ENCODE measurements around the gene ZP3.
"Not testable (repeated sequence)": the region's sequence is repeated elsewhere in the genome, so short reads cannot be mapped to it uniquely, and the experiment has no call there.

The ZP3 gene

GRCh38 chr7:76443846-76444245, 19.1 kb downstream of the ZP3 start:
- not testable (repeated sequence) for DNase-seq

- not testable (repeated sequence) for DNase-seq
Observed at GRCh38 chr7:76445577-76446008, 20.8 kb downstream of the ZP3 start.

GRCh38 chr7:76457017-76457416, 32.3 kb downstream of the ZP3 start:
- not testable (repeated sequence) for DNase-seq

DNA sequence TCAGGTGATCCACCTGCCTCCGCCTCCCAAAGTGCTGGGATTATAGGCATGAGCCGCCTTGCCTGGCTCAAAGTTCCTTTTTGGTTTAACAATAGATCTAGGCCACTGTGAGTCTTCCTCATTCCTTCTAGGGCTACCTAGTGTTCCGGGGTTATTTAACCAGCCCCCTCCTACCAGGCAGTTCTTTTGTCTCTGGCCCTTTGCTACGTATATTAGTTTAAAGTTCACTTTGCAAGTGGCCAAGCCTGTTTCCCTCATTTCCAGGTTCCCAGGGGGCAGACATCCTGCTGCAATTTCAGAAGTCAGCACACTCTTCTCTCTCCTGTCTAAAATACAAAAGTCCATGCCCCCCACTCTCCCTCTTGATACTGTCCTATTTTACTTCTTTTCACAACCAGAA, 33.8 kb downstream of the ZP3 start:
- DNase-seq: not testable (repeated sequence)

DNA sequence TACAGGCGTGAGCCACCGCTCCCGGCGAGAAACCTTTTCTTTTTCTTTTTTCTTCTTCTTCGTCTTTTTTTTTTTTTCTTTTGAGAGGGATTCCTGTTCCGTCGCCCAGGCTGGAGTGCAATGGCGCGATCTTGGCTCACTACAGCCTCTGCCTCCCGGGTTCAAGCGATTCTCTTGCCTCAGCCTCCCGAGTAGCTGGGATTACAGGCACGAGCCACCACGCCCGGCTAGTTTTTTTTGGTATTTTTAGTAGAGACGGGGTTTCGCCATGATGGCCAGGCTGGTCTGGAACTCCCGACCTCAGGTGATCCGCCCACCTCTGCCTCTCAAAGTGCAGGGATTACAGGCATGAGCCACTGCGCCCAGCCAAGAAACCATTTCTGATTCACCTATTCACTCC, 36.0 kb downstream of the ZP3 start:
- not testable (repeated sequence) for DNase-seq

- not testable (repeated sequence) for DNase-seq
Observed at GRCh38 chr7:76461464-76462101, 36.8 kb downstream of the ZP3 start, which contains the start of gene DTX2. DTX2 (plus strand) TSS chr7:76461709; CDS start chr7:76480510, 18,801 bp downstream.

GRCh38 chr7:76462271-76462882, 37.6 kb downstream of the ZP3 start:
- not testable (repeated sequence) for DNase-seq

DNA sequence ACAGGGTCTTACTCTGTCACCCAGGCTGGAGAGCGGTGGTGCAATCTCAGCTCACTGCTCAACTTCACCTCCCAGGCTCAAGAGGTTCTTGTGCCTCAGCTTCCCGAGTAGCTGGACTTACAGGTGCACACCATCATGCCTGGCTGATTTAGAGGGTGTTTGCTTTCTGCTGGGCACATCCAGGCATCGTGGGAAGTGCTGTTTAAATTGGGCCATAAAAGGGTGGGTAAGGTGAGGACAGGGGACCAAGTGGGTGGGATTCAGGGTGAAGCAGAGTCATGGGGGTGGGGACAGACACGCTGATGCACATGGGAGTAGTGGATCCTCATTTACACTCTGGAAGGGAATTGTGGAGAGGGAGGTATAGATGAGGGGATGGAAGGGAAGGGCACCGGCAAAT, 40.2 kb downstream of the ZP3 start:
- DNase-seq: not testable (repeated sequence)

DNA sequence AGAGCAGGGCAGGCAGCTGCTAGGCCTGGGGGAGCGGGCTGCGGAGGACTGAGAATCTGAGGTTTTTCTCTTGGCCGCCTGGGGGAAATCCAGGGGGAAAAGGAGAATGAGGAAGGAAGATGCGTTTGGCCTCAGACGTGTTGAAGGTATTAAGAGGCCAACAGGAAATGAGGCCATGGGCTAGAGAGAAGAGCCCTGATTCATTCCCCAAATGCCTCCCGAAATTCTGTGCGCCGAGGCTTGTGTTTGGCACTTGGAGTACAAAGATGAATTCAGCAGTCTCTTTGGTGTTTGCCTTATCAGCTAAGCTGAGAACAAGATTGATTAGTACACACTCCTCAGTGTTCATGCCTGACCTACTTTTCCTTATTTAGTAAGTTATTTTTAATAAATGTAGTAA, 41.2 kb downstream of the ZP3 start:
- DNase-seq: not testable (repeated sequence)

- not testable (repeated sequence) for DNase-seq
Observed at GRCh38 chr7:76467743-76468404, 43.1 kb downstream of the ZP3 start.

DNA sequence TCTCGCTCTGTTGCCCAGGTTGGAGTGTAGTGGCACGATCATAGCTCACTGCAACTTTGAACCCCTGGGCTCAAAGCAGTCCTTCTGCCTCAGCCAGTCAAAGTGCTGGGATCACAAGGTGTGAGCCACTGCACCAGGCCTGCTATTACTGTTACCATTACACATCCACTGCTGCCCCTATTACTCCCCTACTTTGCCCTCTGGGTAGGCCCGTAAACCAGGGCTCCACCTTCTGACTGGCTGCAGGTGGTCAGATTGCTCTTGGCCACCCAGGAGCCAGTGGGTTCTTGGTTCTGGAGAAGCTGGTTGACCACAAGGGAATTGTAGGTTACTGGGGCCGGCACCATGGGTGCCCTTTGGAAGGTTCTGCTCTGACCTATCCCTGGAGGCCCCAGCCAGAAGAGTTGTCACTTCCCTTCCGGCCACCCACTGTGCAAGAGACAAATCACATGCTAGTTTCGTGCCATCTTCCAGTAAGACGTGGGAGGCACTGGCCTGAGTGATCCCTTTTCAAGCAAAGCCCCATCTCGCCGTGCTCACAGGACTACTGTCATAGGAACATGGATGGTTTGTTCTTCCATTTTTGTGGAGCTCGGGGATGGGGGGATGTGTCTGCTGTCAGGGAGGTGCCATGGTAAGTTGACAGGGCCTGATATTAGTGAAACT, 46.9 kb downstream of the ZP3 start:
- DNase-seq: not testable (repeated sequence)

DNA sequence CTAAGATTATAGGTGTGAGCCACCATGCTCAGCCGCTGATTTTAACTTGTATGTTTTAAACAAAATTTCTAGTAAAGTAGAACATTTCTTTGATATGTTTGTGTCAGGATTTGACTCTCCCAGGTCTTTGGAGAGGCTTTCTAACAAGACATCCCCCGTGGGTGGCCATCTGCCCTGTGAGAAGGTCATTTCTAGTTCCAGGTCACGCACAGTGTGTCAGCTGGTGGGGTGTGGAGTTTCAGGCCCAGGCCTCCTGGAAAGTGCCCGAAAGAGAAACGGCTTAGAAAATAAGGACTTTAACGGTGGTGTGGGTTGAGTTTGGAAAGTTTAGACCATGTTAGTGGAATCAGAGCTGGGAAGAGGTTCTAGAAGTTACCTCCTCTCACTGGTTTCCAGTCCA, 48.3 kb downstream of the ZP3 start:
- not testable (repeated sequence) for DNase-seq

- DNase-seq: not testable (repeated sequence)
Observed at GRCh38 chr7:76476280-76476679, 51.5 kb downstream of the ZP3 start.

- DNase-seq: not testable (repeated sequence)
Observed at GRCh38 chr7:76476742-76477474, 52.2 kb downstream of the ZP3 start.

DNA sequence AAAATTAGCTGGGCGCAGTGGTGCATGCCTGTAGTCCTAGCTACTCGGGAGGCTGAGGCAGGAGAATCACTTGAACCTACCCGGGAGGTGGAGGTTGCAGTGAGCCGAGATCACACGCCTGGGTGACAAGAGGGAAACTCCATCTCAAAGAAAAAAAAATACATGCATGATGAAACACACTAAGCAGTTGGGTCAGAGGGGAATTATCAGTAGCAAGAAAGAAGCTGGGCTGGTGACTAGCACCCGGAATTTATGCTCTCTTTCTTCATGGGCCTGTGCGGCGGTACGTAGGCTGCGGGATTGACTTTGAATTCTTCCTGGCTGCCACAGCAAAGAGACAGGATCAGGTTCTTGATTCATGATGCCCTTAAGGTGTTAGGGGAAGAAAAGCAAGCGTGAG, 54.9 kb downstream of the ZP3 start:
- not testable (repeated sequence) for DNase-seq

DNA sequence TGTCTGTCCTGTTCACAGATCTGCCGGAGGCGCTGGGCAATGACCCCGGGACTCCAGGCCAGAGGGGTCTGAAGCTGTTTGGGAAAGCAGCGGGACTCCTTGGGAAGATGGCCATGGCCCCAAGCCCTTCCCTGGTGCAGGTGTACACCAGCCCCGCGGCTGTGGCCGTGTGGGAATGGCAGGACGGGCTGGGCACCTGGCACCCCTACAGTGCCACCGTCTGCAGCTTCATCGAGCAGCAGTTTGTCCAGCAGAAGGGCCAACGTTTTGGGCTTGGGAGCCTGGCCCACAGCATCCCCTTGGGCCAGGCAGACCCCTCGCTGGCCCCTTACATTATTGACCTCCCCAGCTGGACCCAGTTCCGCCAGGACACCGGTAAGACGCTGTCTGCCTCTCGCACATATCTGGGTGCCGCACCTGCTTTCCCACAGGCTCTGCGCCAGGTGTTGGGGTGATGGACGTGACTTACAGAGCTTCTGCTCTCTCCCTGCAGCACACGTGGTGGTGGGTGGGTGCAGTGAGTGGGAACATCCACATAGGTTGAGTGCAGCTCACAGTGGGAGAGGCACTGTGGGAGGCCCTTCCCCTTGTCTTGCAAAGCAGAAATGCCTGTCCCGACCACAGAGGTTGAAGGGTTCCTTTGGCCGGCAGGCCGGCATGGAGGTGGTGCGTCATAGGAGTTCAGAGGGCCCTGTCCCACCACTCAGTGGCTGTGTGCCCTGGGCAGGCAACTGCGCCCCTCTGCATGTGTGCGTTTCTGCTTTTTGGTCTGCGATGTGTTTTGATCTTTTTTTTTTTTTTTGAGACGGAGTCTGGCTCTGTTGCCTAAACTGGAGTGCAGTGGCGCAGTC, 55.9 kb downstream of the ZP3 start:
- DNase-seq: not testable (repeated sequence)

- DNase-seq: not testable (repeated sequence)
Observed at GRCh38 chr7:76482660-76483059, 57.9 kb downstream of the ZP3 start.

- not testable (repeated sequence) for DNase-seq
Observed at GRCh38 chr7:76483081-76483480, 58.3 kb downstream of the ZP3 start.

GRCh38 chr7:76484456-76484855, 59.7 kb downstream of the ZP3 start:
- not testable (repeated sequence) for DNase-seq

GRCh38 chr7:76485822-76486610, 61.3 kb downstream of the ZP3 start:
- DNase-seq: not testable (repeated sequence)

GRCh38 chr7:76486618-76487017, 61.9 kb downstream of the ZP3 start:
- not testable (repeated sequence) for DNase-seq

Data from SHP77 treated with DMSO at 0.1 percent for 48 hours (cell line).